Psoas muscle (tissue), 8 donors: ENCODE data around the gene RIPOR3. TPM values are rescaled to one million over a fixed set of nuclear protein-coding genes. Genes with fewer than 3 reads are reported as not detected.

Experiments
- ATAC-seq, 4 donors: fragments of 200-7000 bp; cut with Tn5 transposase; one replicate each; pipeline ENCODE4 v1.9.1; 2020; ENCODE audit warnings: moderate library complexity in 3 of 4, mild to moderate bottlenecking in 2 of 4
- DNase-seq, 2 donors: peaks; one replicate each; pipeline ENCODE4 v3.0.0-alpha.2; 2020
- H3K27ac ChIP-seq: fragments of 200-600 bp; one replicate; pipeline ENCODE4 v1.8.0; 2022
- H3K27me3 ChIP-seq, 3 donors: fragments of 200-600 bp in 1 of 3; one replicate each; pipeline versions ENCODE4 v1.6.1 to v1.8.0; 2013 to 2022; ENCODE audit warnings: low read length in 2 of 3, mild to moderate bottlenecking in 2 of 3, moderate library complexity in 1 of 3; ENCODE audit not compliant: insufficient read depth in 3 of 3
- H3K36me3 ChIP-seq, 2 donors: fragments of 200-600 bp in 1 of 2; one replicate each; pipeline versions ENCODE4 v1.6.1 to v1.8.0; 2013 to 2022; ENCODE audit warnings: low read depth in 1 of 2, mild to moderate bottlenecking in 1 of 2, moderate library complexity in 1 of 2; ENCODE audit not compliant: insufficient read depth in 1 of 2
- H3K4me1 ChIP-seq: fragments of 200-600 bp; one replicate; pipeline ENCODE4 v1.8.0; 2022
- H3K4me3 ChIP-seq: fragments of 200-600 bp; one replicate; pipeline ENCODE4 v1.8.0; 2022; ENCODE audit warnings: mild to moderate bottlenecking
- H3K9me3 ChIP-seq: fragments of 200-600 bp; one replicate; pipeline ENCODE4 v1.8.0; 2022
- CTCF ChIP-seq: fragments of 200-600 bp; IDR thresholded peaks from one replicate; pipeline ENCODE4 v1.8.0; 2022; ENCODE audit warnings: antibody characterized with exemption
- WGBS, 3 donors: extraction: QIAGEN DNeasy Blood & Tissue Kit; methylation state at CpG; one replicate each; pipeline versions ENCODE4 v1.1.6 to v1.1.7; 2013; 5-methylcytosine and 5-hydroxymethylcytosine counted together
- intact Hi-C, 2 donors: fragments of 100-400 bp; cut with DNase I; formaldehyde crosslinking; loops; one replicate each; pipeline versions ENCODE4 v1.11.0 to v1.14.2; 2022
- polyA plus RNA-seq, 3 donors: library from polyadenylated mRNA; stranded (reverse); fragments of 200-250 nt; gene quantifications; one replicate each; pipeline ENCODE4 v1.2.3, GENCODE V29; 2013
- total RNA-seq, 4 donors: library from RNA; stranded (reverse); fragmentation: NEBNext Ultra II Directional in 2 of 4; extraction: Animal tissue kit (Norgen Biotek cat#: 25700) in 2 of 4; gene quantifications; one replicate each; pipeline versions ENCODE4 v1.2.1 to v1.2.4, GENCODE V29; 2021 to 2023
- donor health status: healthy with polysubstance abuse.
- donor health status: DM: no; HTN: no; CAD: no; lungs with moderate emphysema.
- donor health status: Bipolar disorder and iron deficiency.
- donor health status: healthy.
- donor health status: DM: yes; HTN: yes; CAD: no.
- donor health status: DM: no; HTN: no; CAD: no.
- donor health status: DM: no; HTN: no; CAD: no.
- donor health status: DM: yes; HTN: yes; CAD: no.

The RIPOR3 gene
- total and polyA plus RNA-seq, 7 donors = 3.1 to 5.7 (median 5.2) TPM

- 90 to 93% (median 91%) methylated on average over 6 of the region's 6 CpGs for WGBS, 3 donors
- no peaks in the 10 kb centered on the region for H3K4me1 ChIP-seq
- TF ChIP-seq CTCF = no peak
- H3K4me3 ChIP-seq = no peak overlapping the region
- DNase-seq (no peak), ATAC-seq (no peak)
- H3K36me3 ChIP-seq = no peaks in the 10 kb centered on the region
- intact Hi-C loops = no loop called here
- no peaks in the 10 kb centered on the region for H3K9me3 ChIP-seq
- no peaks in the 10 kb centered on the region for H3K27me3 ChIP-seq
- H3K27ac ChIP-seq = no peak overlapping the region
Observed at GRCh38 chr20:50668326-50668725, 23.0 kb downstream of the RIPOR3 start.

- DNase-seq (no peak), ATAC-seq (no peak)
- no peaks in the 10 kb centered on the region for H3K9me3 ChIP-seq
- 88 to 89% (median 88%) methylated on average over 9 of the region's 9 CpGs for WGBS, 3 donors
- no peak overlapping the region for H3K4me3 ChIP-seq
- intact Hi-C loops = no loop called here
- no peaks in the 10 kb centered on the region for H3K27me3 ChIP-seq
- no peak for TF ChIP-seq CTCF
- no peaks in the 10 kb centered on the region for H3K36me3 ChIP-seq
- H3K27ac ChIP-seq = no peak overlapping the region
- H3K4me1 ChIP-seq = no peaks in the 10 kb centered on the region
Observed at GRCh38 chr20:50666709-50667298, 24.5 kb downstream of the RIPOR3 start.

GRCh38 chr20:50664254-50664653 is 27.1 kb downstream of the RIPOR3 start:
- intact Hi-C loops = loop anchor here (5.0 kb wide), 1 partner anchor 83 kb away; no protein-coding TSS in a partner anchor
- DNase-seq (peak; percentile 39 to 72), ATAC-seq (peak in 1 of 4 donors; percentile 6)
- no peak overlapping the region for H3K27ac ChIP-seq
- no peak for TF ChIP-seq CTCF
- 71 to 78% (median 73%) methylated on average over 11 of the region's 11 CpGs for WGBS, 3 donors
- H3K27me3 ChIP-seq = no peaks in the 10 kb centered on the region
- H3K9me3 ChIP-seq = no peaks in the 10 kb centered on the region
- H3K4me1 ChIP-seq = peaks cover 5% of the 10 kb centered on the region
- H3K4me3 ChIP-seq = no peak overlapping the region
- H3K36me3 ChIP-seq = no peaks in the 10 kb centered on the region

GRCh38 chr20:50663095-50663821 is 28.1 kb downstream of the RIPOR3 start:
- Histone ChIP-seq H3K27me3 (no peaks in the 10 kb centered on the region), H3K9me3 (no peaks in the 10 kb centered on the region), H3K4me3 (no peak overlapping the region), H3K27ac (no peak overlapping the region), H3K4me1 (peaks cover 13% of the 10 kb centered on the region), H3K36me3 (no peaks in the 10 kb centered on the region)
- TF ChIP-seq CTCF = no peak
- ATAC-seq (peak; percentile 27 to 78 (median 50)), DNase-seq (no peak)
- WGBS, 3 donors = 54 to 77% (median 60%) methylated on average over 10 of the region's 10 CpGs
- intact Hi-C loops = loop anchor here (5.0 kb wide), 1 partner anchor 84 kb away; no protein-coding TSS in a partner anchor
